NT2/D1 (cell line): ENCODE measurements around the gene ZDHHC3.

ENCODE experiments used
- DNase-seq: peaks from one replicate; pipeline ENCODE4 v3.0.0-alpha.2; 2011; ENCODE audit warnings: low read depth, low spot score
- H3K27me3 ChIP-seq: 2 replicates; pipeline ENCODE4 v1.6.0; 2011; ENCODE audit warnings: mild to moderate bottlenecking; ENCODE audit not compliant: insufficient read length, insufficient read depth
- H3K36me3 ChIP-seq: 2 replicates; pipeline ENCODE4 v1.6.1; 2011; ENCODE audit warnings: mild to moderate bottlenecking, low read length, mixed read lengths; ENCODE audit not compliant: insufficient read depth, insufficient read length
- H3K4me1 ChIP-seq: 2 replicates; pipeline ENCODE4 v1.5.1; 2011; ENCODE audit not compliant: insufficient read depth, insufficient read length
- H3K4me3 ChIP-seq: 2 replicates; pipeline ENCODE4 v1.5.1; 2011; ENCODE audit warnings: low read depth; ENCODE audit not compliant: insufficient read length
- H3K9ac ChIP-seq: 2 replicates; pipeline ENCODE4 v1.6.0; 2011; ENCODE audit warnings: low read depth; ENCODE audit not compliant: insufficient read length
- H3K9me3 ChIP-seq: 2 replicates; pipeline ENCODE4 v1.5.1; 2011; ENCODE audit warnings: mild to moderate bottlenecking, low read length; ENCODE audit not compliant: insufficient read depth
- SUZ12 ChIP-seq: IDR thresholded peaks from 2 replicates; pipeline ENCODE4 v1.6.1; 2011; ENCODE audit not compliant: insufficient read length, insufficient read depth; ENCODE audit errors: extremely low read depth
- YY1 ChIP-seq: IDR thresholded peaks from 2 replicates; pipeline ENCODE4 v1.6.1; 2011; ENCODE audit not compliant: insufficient read length, insufficient read depth
- ZNF274 ChIP-seq: IDR thresholded peaks from 2 replicates; pipeline ENCODE4 v1.6.1; 2011; ENCODE audit warnings: mild to moderate bottlenecking, low read depth, low read length

Gene ZDHHC3

GRCh38 chr3:44995142-44995770 lies 19.3 kb upstream of the ZDHHC3 start:
- DNase-seq: no peak
- TF ChIP-seq ZNF274 (no peak), SUZ12 (no peak), YY1 (no peak)

GRCh38 chr3:44993471-44994205 lies 17.7 kb upstream of the ZDHHC3 start:
- H3K36me3 ChIP-seq: peaks cover 80% of the 10 kb centered on the region
- no peak for DNase-seq
- no peaks in the 10 kb centered on the region for H3K4me1 ChIP-seq

More at GRCh38 chr3:44995142-44995770, 19.3 kb upstream of the ZDHHC3 start:
- no peaks in the 10 kb centered on the region for H3K9me3 ChIP-seq
- H3K9ac ChIP-seq: no peak overlapping the region
- H3K4me3 ChIP-seq: no peak overlapping the region
- H3K36me3 ChIP-seq: peaks cover 81% of the 10 kb centered on the region
- no peaks in the 10 kb centered on the region for H3K4me1 ChIP-seq
- H3K27me3 ChIP-seq: no peaks in the 10 kb centered on the region

GRCh38 chr3:44992555-44993470 lies 16.8 kb upstream of the ZDHHC3 start:
- Histone ChIP-seq H3K4me1 (no peaks in the 10 kb centered on the region), H3K9me3 (0 out of 2 replicates have a peak, but pooled peaks cover 5% of the 10 kb centered on the region), H3K9ac (no peak overlapping the region), H3K4me3 (no peak overlapping the region), H3K36me3 (peaks cover 72% of the 10 kb centered on the region), H3K27me3 (no peaks in the 10 kb centered on the region)
- DNase-seq: no peak
- TF ChIP-seq YY1: no peak
- TF ChIP-seq ZNF274: no peak
- no peak for TF ChIP-seq SUZ12

More at GRCh38 chr3:44993471-44994205, 17.7 kb upstream of the ZDHHC3 start:
- Histone ChIP-seq H3K4me3 (no peak overlapping the region), H3K9me3 (no peaks in the 10 kb centered on the region), H3K9ac (no peak overlapping the region), H3K27me3 (no peaks in the 10 kb centered on the region)
- no peak for TF ChIP-seq ZNF274
- no peak for TF ChIP-seq SUZ12

- DNase-seq: no peak
- Histone ChIP-seq H3K4me1 (no peaks in the 10 kb centered on the region), H3K4me3 (no peak overlapping the region), H3K9me3 (peaks cover 20% of the 10 kb centered on the region), H3K9ac (no peak overlapping the region), H3K27me3 (no peaks in the 10 kb centered on the region), H3K36me3 (peaks cover 64% of the 10 kb centered on the region)
- TF ChIP-seq YY1: no peak
- TF ChIP-seq ZNF274: no peak
- TF ChIP-seq SUZ12: no peak
Measured at GRCh38 chr3:44991326-44991725, 15.4 kb upstream of the ZDHHC3 start.

GRCh38 chr3:44989636-44990373 lies 13.8 kb upstream of the ZDHHC3 start:
- Histone ChIP-seq H3K9ac (no peak overlapping the region), H3K9me3 (peaks cover 35% of the 10 kb centered on the region), H3K27me3 (no peaks in the 10 kb centered on the region), H3K4me3 (no peak overlapping the region), H3K36me3 (peaks cover 62% of the 10 kb centered on the region), H3K4me1 (no peaks in the 10 kb centered on the region)
- TF ChIP-seq ZNF274 (no peak), YY1 (no peak), SUZ12 (no peak)
- no peak for DNase-seq

- no peak for DNase-seq
- no peak for TF ChIP-seq ZNF274
- TF ChIP-seq YY1: no peak
- TF ChIP-seq SUZ12: no peak
- H3K9ac ChIP-seq: no peak overlapping the region
- H3K36me3 ChIP-seq: peaks cover 63% of the 10 kb centered on the region
- peaks cover 42% of the 10 kb centered on the region for H3K9me3 ChIP-seq
- H3K4me3 ChIP-seq: no peak overlapping the region
- H3K27me3 ChIP-seq: no peaks in the 10 kb centered on the region
- H3K4me1 ChIP-seq: no peaks in the 10 kb centered on the region
Measured at GRCh38 chr3:44989141-44989540, 13.2 kb upstream of the ZDHHC3 start.
